A673 (cell line): ENCODE measurements around the gene MTURN. TPM values are rescaled to one million over a fixed set of nuclear protein-coding genes. Genes with fewer than 3 reads are reported as not detected.

ENCODE experiments used
- BruUV-seq: library from RNA; stranded (reverse); fragments of 400-500 nt; replicated peaks from 2 replicates; lab custom pipeline; 2021; lab: Mats Ljungman, UMichigan
- CTCF ChIA-PET: fragments of 300-600 bp; sonication (Branson Sonifier 250); formaldehyde crosslinking; loops from one replicate; lab custom pipeline; 2022; ENCODE audit warnings: antibody characterized with exemption; lab: Charles Lee
- POLR2A ChIA-PET: fragments of 300-600 bp; sonication (Branson Sonifier 250); formaldehyde crosslinking; loops from one replicate; lab custom pipeline; 2022; ENCODE audit warnings: antibody characterized with exemption; ENCODE audit not compliant: low non-redundant PET; lab: Charles Lee
- DNase-seq: peaks from one replicate; pipeline ENCODE4 v3.0.0-alpha.2; 2015; ENCODE audit warnings: low spot score
- H3K27ac ChIP-seq: fragments of 200-600 bp; sonication (generic); 2 replicates; pipeline ENCODE4 v1.5.1; 2016; ENCODE audit warnings: mixed run types, low read depth, mild to moderate bottlenecking, mixed read lengths, antibody characterized with exemption, low read length; ENCODE audit not compliant: poor library complexity, severe bottlenecking
- H3K27me3 ChIP-seq: fragments of 200-600 bp; sonication (generic); replicated peaks from 2 replicates; pipeline ENCODE4 v1.6.1; 2017; ENCODE audit warnings: mixed run types, low read depth, mild to moderate bottlenecking, mixed read lengths, antibody characterized with exemption, low read length; ENCODE audit not compliant: insufficient read depth, poor library complexity
- H3K36me3 ChIP-seq: fragments of 200-600 bp; sonication (generic); 2 replicates; pipeline ENCODE4 v1.6.1; 2016; ENCODE audit warnings: mixed run types, mild to moderate bottlenecking, mixed read lengths, antibody characterized with exemption, low read length; ENCODE audit not compliant: insufficient read depth, poor library complexity, severe bottlenecking
- H3K4me1 ChIP-seq: fragments of 200-600 bp; sonication (generic); 2 replicates; pipeline ENCODE4 v1.6.1; 2017; ENCODE audit warnings: mixed run types, mild to moderate bottlenecking, mixed read lengths, antibody characterized with exemption, low read length; ENCODE audit not compliant: insufficient read depth, poor library complexity, severe bottlenecking
- H3K4me3 ChIP-seq: fragments of 200-600 bp; sonication (generic); 2 replicates; pipeline ENCODE4 v1.5.1; 2016; ENCODE audit warnings: low read depth, mixed run types, mild to moderate bottlenecking, mixed read lengths, low read length; ENCODE audit not compliant: poor library complexity, severe bottlenecking
- H3K9me3 ChIP-seq: fragments of 200-600 bp; sonication (generic); 2 replicates; pipeline ENCODE4 v1.6.1; 2016; ENCODE audit warnings: mixed run types, low read depth, mild to moderate bottlenecking, mixed read lengths, antibody characterized with exemption, low read length; ENCODE audit not compliant: poor library complexity, severe bottlenecking
- EZH2 ChIP-seq: fragments of 200-600 bp; sonication (generic); IDR thresholded peaks from 2 replicates; pipeline ENCODE4 v1.6.1; 2017; ENCODE audit warnings: borderline replicate concordance, low read depth, mild to moderate bottlenecking, mixed read lengths, antibody characterized with exemption, low read length; ENCODE audit not compliant: poor library complexity, severe bottlenecking
- intact Hi-C: fragments of 100-400 bp; cut with micrococcal nuclease; formaldehyde crosslinking; loops from one replicate; pipeline ENCODE4 v1.10.0; 2022; ENCODE audit not compliant: unreplicated experiment
- total RNA-seq: library from RNA; stranded (reverse); gene quantifications from 2 replicates; pipeline ENCODE4 v1.2.3, GENCODE V29; 2021
- TF ChIP-seq, protein P1 (sequence below): fragments of 300-800, 200-600 bp; sonication (generic); conservative IDR thresholded peaks from 2 replicates; pipeline ENCODE4 v1.5.1; 2017; ENCODE audit warnings: low read depth, mild to moderate bottlenecking, antibody characterized with exemption, low read length, moderate library complexity, mixed read lengths

The MTURN gene
- total RNA-seq, 1 experiment from 2014 or later: 2.6 TPM

DNA sequence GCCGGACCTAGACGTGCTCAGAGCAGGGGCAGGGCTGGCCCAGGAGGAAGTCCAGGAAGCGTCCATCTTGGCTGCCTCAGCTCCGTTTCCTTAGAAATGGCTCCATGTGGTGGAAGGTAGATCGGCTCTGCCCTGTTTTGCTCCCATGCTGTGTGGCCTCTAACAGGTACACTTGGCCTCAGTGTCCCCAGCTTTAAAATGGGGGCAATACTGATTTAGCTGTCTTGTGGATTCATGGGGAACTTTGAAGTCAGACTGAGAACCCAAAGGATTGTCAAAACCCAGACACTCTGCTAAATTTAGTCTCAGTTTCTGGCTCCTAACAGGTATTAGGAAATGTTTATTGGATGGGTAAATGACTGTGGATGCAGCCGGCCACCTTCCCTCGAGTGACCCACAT, 15.9 kb downstream of the MTURN start:
- no TSS peak for BruUV-seq
- Histone ChIP-seq H3K4me3 (no peak overlapping the region), H3K4me1 (no peaks in the 10 kb centered on the region), H3K36me3 (no peaks in the 10 kb centered on the region), H3K9me3 (no peaks in the 10 kb centered on the region), H3K27ac (no peak overlapping the region), H3K27me3 (no peaks in the 10 kb centered on the region)
- TF ChIP-seq, protein P1, sequence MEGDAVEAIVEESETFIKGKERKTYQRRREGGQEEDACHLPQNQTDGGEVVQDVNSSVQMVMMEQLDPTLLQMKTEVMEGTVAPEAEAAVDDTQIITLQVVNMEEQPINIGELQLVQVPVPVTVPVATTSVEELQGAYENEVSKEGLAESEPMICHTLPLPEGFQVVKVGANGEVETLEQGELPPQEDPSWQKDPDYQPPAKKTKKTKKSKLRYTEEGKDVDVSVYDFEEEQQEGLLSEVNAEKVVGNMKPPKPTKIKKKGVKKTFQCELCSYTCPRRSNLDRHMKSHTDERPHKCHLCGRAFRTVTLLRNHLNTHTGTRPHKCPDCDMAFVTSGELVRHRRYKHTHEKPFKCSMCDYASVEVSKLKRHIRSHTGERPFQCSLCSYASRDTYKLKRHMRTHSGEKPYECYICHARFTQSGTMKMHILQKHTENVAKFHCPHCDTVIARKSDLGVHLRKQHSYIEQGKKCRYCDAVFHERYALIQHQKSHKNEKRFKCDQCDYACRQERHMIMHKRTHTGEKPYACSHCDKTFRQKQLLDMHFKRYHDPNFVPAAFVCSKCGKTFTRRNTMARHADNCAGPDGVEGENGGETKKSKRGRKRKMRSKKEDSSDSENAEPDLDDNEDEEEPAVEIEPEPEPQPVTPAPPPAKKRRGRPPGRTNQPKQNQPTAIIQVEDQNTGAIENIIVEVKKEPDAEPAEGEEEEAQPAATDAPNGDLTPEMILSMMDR: no peak
- no peak for TF ChIP-seq EZH2
- intact Hi-C loops: no loop called here
- ChIA-PET CTCF (no interaction called here), POLR2A (no interaction called here)
- no peak for DNase-seq

- H3K27me3 ChIP-seq: no peaks in the 10 kb centered on the region
- no peak for DNase-seq
- H3K4me3 ChIP-seq: no peak overlapping the region
- no peaks in the 10 kb centered on the region for H3K9me3 ChIP-seq
- CTCF ChIA-PET: no interaction called here
- POLR2A ChIA-PET: interaction anchor here (0.7 kb wide), 1 partner anchor 39 kb away, joined by 3 read pairs; no protein-coding TSS in a partner anchor
- TF ChIP-seq, protein P1: no peak
- TF ChIP-seq EZH2: no peak
- no peaks in the 10 kb centered on the region for H3K4me1 ChIP-seq
- no TSS peak for BruUV-seq
- H3K36me3 ChIP-seq: no peaks in the 10 kb centered on the region
- intact Hi-C loops: no loop called here
- no peak overlapping the region for H3K27ac ChIP-seq
Observed at GRCh38 chr7:30154111-30154587, 19.4 kb downstream of the MTURN start.

GRCh38 chr7:30155481-30155880, 20.7 kb downstream of the MTURN start:
- no peaks in the 10 kb centered on the region for H3K4me1 ChIP-seq
- no peaks in the 10 kb centered on the region for H3K27me3 ChIP-seq
- ChIA-PET CTCF (no interaction called here), POLR2A (no interaction called here)
- H3K36me3 ChIP-seq: no peaks in the 10 kb centered on the region
- no peak overlapping the region for H3K4me3 ChIP-seq
- no peaks in the 10 kb centered on the region for H3K9me3 ChIP-seq
- BruUV-seq: no TSS peak
- intact Hi-C loops: no loop called here
- no peak for TF ChIP-seq EZH2
- TF ChIP-seq, protein P1: no peak
- H3K27ac ChIP-seq: no peak overlapping the region
- no peak for DNase-seq
